G401 (cell line): ENCODE data around the gene SPON1. TPM values are rescaled to one million over a fixed set of nuclear protein-coding genes. Genes with fewer than 3 reads are reported as not detected.
"Not testable (repeated sequence)": the region's sequence is repeated elsewhere in the genome, so short reads cannot be mapped to it uniquely, and the experiment has no call there.

Source experiments
- DNase-seq: peaks from one replicate; pipeline ENCODE4 v3.0.0-alpha.2; 2015; ENCODE audit warnings: low spot score
- in situ Hi-C: cut with HindIII; loops from 2 replicates; pipeline ENCODE4 v1.10.0; 2016; ENCODE audit warnings: low sequenced_read_pairs, mixed read lengths
- total RNA-seq: library from RNA; depleted of rRNA; stranded (reverse); fragments of >200 nt; shearing (Covaris generic); gene quantifications from 2 replicates; pipeline ENCODE4 v1.2.3, GENCODE V29; 2014

The SPON1 gene
- total RNA-seq, 1 experiment from 2014 or later, result not detected

- no peak for DNase-seq
- in situ Hi-C loops, result no loop called here
These were observed 311.4 kb downstream of the SPON1 start for GRCh38 chr11:14273895-14274294.

- in situ Hi-C loops, result no loop called here
- no peak for DNase-seq
These were observed 312.6 kb downstream of the SPON1 start for GRCh38 chr11:14275076-14275475.

- DNase-seq, in situ Hi-C loops: not testable (repeated sequence)
These were observed 316.3 kb downstream of the SPON1 start for GRCh38 chr11:14278869-14279268.

DNA sequence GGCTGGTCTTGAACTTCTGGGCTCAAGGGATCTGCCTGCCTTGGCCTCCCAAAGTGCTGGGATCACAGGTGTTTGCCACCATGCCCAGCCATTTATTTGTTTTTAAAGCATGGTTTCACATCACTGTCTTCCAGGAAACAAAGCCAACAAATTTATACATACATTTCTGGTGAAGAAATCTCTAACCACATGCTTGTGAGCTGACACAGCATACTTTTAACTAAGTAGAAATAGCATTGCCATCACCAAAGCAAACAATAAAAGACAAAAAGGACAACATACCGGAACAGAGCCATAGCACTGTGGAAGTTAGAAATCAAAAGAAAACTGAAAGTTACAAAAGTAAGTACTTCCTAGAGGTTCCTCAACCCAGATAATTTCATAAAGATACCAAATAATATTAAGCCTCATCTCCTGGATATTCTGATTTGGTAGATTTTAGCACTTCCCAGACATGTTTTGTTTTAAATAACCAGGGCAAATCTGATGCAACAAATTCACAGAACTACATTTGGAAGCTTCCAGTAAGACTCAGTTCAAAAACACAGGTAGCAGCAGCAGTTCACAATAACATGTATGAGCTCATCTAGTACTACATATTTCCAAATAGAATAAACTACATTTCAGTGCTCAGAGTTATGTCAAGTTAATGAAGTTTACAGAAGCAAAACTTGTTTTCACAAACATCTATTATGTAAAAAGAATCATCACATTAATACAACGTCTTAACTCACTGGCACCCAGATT is 325.8 kb downstream of the SPON1 start:
- DNase-seq, result no peak
- in situ Hi-C loops, result no loop called here

DNA sequence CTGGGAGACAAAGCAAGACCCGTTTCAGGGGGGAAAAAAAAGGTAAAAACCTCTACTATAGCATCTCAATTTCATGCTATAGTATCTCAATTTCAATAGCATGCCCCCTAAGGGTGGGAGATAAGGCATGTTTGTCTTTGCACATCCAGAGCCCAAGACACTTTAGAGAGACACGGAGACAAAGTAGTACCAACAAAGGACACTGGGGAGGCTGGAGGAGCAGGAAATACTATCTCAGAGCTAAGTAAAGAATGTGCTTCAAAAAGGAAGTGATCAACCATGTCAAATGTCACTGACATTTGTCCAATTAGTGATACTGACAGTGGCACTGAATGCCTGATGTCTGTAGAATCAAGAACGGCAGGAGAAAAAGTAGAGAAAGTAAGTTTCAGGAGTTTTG is 327.9 kb downstream of the SPON1 start:
- no peak for DNase-seq
- in situ Hi-C loops, result no loop called here

GRCh38 chr11:14299921-14300320 is 337.4 kb downstream of the SPON1 start:
- in situ Hi-C loops, result no loop called here

DNA sequence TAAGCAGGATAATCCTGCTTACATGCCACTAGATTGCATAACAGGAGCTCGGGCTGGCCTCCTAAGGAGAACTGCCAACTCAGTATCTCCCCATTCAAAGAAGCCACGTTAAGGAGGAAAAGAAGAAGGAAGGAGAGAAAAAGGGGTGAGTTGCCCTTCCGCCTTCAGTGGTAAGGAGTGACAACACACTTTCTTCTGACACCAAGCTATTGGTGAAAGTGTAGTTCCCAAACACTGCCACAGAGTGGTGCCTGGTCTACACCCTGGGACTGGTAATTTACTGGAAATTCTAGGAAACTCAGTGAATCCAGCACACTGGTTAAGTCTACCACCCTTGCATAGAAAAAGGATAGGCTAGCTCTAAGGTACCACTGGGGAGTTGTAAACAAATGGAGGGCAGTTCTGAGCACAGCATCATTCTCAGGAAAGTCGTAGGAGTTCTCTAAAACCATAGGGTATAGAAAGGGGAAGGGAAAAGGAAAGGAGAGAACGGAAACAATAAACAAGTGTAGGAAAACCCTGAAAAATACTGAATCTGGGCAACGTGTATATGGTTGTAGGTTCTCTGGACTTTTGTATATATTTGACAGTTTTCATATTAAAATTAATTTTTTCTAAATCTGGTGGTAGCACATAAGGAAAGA is 338.3 kb downstream of the SPON1 start:
- in situ Hi-C loops, result no loop called here

More at GRCh38 chr11:14299921-14300320, 337.4 kb downstream of the SPON1 start:
- DNase-seq, result no peak

GRCh38 chr11:14304601-14305000 is 342.1 kb downstream of the SPON1 start:
- in situ Hi-C loops, result no loop called here
- DNase-seq, result no peak

More for the DNA sequence above, 338.3 kb downstream of the SPON1 start:
- DNase-seq, result peak; percentile 86

DNA sequence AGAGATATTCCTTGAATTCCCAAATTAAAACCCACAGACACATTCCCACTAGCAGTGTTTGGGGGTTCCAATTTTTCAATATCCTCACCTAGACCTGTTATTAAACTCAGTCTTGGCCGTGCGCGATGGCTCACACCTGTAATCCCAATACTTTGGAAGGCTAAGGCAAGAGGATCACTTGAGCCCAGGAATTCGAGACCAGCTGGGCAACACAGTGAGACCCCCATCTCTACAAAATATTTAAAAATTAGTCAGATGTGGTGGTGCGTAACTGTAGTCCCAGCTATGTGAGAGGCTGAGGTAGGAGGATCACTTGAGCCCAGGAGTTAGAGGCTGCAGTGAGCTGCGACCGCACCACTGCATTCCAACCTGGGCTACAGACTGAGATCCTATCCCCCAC is 343.1 kb downstream of the SPON1 start:
- in situ Hi-C loops, result no loop called here
- DNase-seq, result no peak

DNA sequence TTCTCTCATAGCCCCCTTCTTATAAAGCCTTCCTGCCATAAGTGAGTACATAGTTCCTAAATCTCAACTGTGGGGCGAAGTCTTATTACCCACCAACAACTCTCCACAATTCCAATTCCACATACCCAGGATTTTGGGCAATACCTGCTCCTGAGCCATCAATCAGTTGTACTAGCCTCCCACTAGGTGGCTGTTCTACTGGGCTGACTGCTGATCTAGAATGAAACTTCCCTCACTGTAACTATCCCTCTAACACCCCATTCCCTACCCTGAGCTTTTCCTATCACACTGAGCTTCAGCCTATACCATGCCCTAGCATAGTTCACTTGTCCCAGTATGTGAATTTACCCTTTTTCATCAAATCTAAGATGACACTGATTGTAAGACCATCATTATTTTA is 344.0 kb downstream of the SPON1 start:
- in situ Hi-C loops, result no loop called here
- DNase-seq, result no peak

DNA sequence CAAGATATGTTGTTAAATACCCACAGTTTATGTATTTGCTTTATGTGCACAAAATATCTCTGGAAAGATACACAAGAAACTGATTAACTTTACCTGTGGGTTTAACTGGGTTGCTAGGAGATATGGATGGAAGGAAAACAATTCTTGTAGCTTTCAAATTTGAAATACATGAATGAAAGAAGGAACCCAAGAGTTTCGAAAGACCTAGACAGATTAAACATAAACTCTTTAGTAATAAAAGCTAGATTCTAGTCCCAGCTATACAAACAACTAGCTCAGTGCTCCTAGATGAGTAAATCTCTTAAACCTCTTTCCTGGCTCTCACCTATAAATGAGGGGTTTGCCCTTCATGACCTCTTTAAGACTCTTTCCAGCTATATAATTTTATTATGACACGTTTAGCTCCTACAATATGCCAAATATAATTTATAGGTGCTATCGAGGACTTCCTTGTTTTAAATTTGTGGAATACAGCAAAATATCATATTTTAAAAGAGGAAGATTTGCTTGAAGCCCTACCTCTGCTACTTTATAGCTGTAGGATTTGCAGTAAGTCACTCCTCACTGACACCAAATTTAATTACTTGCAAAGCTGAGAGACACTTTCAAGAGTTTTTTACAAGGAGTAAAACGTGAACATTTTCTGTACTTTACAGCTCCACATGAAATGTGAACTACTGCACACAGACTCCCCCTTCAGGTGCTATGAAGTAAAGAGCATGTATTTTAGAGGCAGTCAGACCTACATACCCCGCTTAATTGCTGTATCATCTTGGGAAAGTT is 345.8 kb downstream of the SPON1 start:
- peak; percentile 49 for DNase-seq
- in situ Hi-C loops, result no loop called here

DNA sequence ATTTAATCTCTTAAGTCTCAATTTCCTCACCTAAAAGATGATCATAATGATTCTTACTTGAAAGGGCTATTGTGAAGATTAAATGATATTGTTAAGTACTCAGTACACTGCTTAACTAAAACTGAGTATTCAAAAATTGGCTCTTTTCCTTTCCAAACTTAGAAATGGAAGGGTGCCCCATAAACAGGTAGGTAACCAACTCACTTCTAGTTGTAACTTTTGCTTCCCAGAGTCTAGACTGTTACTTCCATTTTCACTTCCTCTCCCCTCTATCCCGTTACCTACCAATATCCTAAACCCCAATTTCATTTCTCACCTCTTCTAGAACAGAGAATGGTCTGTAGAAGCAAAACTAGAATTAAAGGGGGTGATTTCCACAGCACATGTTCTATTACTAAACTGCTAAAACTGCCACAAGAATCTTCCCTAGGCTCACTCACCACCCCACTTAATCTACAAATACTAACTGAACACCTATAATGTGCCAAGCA is 346.4 kb downstream of the SPON1 start:
- no peak for DNase-seq
- in situ Hi-C loops, result no loop called here

- DNase-seq, result no peak
- in situ Hi-C loops, result no loop called here
These were observed 347.1 kb downstream of the SPON1 start for GRCh38 chr11:14309425-14310192.

DNA sequence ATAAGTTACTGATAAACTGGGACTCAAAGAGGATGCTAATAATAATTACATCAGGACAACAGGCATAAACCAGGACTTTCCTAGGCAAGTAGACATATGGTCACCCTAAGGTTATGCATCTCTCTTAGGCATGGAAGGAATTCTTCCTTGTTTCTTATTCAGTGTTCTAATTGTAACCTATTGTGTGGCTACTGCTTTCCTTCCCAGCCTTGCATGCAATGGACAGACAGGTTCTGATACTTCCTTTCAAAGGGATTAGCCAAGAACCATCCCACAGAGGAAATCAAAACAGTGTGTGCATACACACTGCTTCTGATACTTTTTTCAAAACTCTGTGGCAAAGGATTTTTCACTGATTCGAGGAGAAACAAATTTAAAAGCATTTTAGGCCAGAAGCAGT is 348.2 kb downstream of the SPON1 start:
- DNase-seq, result no peak
- in situ Hi-C loops, result no loop called here

DNA sequence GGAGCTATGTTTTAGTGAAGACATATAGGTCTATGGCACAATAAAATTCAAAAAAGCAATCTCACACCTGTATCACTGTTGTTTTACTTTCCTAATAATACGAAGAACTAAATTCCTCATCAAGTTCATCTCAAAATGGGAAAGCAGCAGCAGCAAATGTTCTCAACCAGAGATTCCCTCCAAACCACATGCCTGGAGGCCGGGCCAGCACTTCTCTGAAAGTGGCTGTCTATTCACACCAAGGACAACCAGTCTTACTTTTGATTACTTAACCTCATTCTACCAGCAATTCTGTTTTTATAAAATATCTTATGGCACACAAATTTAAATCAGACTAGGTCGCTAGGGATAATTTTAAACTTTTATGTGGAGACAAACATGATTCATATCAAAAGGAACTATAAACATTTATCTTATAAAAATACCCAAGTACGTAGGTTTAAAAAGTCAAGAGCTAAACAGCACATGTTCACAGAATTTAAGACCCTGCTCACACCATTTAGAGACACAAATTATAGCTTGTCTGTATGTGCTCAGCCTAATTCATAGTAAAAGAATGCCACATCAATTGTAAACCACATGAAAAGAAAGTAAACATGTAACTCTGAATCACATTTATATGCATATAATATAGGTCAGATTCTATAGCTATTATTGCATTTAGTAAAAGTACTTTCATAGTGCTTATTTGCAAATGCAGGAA is 350.4 kb downstream of the SPON1 start:
- in situ Hi-C loops, result no loop called here
- no peak for DNase-seq

DNA sequence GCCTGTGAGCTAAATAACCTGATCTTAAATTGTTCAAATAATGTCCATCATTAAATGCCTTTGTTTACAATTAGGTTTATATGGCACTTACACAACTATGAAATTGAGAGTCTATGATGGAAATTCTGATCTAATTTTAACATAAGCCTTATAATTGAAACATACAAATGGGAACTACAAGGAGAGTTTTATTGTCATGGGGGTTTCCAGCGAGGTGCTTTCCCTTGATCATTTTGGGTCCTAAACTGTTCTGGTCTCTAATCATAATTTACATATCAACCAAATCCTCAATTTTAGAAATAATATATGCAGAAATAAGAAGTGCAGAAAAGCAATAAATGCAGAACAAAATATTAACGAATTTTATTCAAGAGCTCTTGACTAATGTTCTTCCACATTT is 351.6 kb downstream of the SPON1 start:
- no peak for DNase-seq
- in situ Hi-C loops, result no loop called here

DNA sequence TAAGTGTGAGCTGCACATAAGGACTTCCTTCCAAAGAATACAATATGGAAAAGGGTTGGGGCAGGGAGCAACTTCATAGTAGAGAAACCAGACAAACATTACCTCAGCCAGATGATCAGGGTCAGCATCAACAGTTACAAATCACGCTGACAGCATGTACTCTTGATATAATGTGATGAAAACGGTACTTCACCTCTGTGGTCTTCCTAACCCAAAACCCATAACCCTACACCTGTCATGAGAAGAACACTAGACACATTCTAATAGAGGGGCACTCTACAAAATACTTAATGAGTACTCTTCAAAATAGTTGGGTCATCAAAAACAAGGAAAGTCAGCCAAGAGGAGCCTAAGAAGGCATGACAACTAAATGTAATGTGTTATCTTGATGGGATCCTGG is 352.6 kb downstream of the SPON1 start:
- in situ Hi-C loops, result no loop called here
- no peak for DNase-seq
